HS-5 (cell line): Measurements from ENCODE around the gene TMX4.
"Not testable (repeated sequence)": the region's sequence is repeated elsewhere in the genome, so short reads cannot be mapped to it uniquely, and the experiment has no call there.

Experiments used
- DNase-seq: peaks from one replicate; pipeline ENCODE4 v3.0.0-alpha.2; 2012; ENCODE audit warnings: low read depth

Gene TMX4, protein sequence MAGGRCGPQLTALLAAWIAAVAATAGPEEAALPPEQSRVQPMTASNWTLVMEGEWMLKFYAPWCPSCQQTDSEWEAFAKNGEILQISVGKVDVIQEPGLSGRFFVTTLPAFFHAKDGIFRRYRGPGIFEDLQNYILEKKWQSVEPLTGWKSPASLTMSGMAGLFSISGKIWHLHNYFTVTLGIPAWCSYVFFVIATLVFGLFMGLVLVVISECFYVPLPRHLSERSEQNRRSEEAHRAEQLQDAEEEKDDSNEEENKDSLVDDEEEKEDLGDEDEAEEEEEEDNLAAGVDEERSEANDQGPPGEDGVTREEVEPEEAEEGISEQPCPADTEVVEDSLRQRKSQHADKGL

DNA sequence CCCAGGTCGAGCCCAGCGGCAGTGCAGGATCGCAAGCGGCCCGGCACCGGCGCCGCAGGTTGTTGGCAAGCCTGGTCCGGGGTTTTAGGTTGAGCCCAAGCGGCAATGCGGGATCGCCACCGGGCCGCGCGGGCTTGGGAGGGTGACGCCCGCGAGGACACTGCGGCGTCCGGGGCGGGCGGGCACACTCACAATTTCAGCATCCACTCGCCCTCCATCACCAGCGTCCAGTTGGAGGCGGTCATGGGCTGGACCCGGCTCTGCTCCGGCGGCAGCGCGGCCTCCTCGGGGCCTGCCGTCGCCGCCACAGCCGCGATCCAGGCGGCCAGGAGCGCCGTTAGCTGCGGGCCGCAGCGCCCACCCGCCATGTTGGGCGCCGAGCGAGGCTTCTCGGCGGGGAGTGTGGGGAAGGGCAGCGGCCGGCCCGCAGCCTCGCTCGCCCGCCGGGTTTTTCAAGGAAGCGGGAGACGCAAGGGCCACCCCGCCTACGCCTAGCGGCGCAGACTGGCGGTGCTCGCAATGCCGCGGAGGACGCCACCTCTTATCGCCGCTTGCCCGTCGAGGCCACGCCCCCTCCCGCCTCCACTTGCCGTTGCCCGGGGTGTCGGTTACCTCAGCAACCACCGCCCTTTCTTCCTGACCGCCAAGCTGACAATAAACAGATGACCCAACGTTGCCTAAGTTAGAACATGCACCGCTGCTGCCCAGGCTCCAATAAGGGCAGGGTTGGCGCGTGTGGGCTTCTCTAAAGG lies at the start of gene TMX4:
Gene TMX4 (minus strand): TSS at position 516 of the 752 bp plus-strand sequence. CDS start 148 bp downstream, at position 368.
- DNase-seq, result peak; percentile 86

DNA sequence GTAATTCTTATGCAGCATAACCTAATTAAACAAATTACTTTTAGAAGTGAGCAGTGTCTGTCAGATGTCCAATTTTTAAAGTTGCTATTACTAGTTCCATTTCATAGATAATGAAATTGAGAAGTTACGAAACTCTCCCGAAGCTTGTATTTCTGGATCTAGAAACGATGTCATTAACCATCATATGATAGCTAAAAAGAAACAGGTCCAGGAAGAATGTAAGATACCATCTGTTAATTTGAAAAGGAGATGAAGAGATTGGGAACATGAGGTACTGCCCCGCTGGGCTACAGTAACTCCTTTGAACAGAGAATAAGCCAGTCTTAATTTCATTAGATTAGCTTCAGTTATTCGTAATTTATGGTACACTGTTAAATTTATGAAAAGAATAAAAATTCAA lies 47.5 kb upstream of the TMX4 start:
- no peak for DNase-seq

DNA sequence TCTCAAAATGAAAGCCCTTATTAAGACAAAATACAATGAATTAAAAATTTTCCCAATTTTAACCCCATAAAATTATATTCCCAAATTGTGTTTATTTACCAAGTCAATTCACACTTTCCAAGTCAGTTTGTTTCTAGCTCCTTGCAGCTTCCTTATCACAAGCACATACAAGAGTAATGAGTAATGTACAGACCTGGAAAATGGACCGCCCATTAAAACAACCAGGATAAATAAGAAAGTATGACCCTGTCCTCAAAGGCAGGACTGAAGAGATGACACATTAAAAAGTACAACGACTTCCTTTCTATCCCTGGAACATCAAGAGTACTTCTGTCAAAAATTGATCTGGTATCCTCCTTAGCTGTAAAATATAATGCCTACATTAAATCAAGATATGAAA lies 47.1 kb upstream of the TMX4 start:
- no peak for DNase-seq

DNA sequence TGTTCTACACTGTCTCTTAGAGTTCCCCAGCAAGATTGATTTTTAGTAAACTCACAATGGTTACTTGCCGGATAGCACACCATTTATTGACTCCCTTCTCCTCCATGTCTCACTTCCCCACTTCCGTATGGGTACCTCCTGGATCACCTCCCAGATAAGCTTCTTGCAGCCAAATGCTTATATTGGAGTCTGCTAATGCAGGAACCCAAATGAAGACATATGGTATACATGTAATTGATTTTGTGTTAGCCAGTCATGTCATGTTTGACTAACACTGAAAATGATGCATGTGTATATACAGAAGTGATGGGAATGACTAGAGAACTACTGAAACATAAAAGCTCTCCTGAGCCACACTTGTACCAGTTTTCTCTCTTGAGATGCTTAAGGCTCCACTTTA lies 46.1 kb upstream of the TMX4 start:
- no peak for DNase-seq

DNA sequence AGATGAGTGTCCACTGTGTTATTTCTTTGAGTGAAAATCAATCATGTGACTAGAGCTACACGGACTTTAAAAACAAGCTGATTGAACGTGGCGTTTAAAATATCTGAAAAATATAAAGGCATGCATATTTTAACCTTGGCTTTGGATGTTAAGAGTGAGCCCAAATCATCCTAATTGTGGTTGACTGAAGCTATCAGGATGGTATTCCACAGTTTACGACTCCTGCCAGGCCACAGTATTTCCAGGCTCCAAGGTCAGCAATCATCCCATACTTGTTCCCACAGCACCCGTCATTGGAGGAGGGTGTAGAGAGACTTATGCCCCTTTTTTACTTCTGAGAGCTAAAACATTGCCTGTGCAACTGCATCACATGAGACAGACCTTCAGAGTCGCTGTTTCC lies 43.2 kb upstream of the TMX4 start:
- no peak for DNase-seq

DNA sequence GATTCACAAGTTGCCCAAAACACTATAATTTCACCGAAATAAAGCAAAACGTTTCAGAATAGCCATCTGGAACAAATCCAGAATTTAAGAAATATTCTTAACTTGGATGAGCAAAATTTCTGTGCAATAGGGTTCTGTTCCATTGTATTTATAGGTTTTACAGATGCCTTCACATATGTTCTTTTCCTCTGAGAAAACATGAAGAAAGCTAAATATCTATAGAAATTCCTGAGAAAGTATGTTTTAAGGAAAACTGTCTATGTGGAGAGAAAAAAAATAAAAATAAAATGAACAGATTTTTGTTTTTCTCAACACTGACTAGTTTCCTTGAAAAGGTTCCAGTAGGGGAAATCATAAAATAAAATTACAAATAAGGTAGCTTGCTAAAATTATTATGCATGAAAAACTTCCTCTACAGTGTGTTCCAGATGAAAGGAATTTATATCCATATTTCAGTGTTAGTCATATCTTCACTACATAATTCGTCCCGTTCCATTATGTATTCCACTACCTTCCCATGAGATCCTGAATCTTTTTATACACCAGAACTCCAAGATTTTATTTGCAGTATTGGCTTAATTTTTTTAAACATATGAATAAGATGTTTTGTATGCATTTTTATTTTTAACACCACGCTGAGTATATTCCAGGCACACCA lies 42.4 kb upstream of the TMX4 start:
- no peak for DNase-seq

DNA sequence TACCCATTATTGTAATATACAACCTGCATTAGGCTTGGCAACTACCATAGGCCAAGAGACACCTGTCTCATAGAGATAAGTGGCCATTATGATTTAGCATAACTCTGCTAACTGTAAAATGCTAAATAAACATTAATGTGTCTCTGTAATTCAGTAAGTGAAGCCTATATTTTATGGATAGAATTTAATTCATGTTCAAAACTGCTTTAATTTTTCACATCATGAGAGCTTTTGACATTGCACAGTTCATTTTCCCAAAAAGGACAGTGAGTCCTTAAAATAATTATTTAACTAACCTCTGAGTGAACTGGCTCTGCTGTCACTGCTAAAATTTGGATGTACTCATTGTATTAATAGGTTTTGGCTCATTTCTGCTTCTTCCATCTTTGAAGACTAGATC lies 41.4 kb upstream of the TMX4 start:
- no peak for DNase-seq

DNA sequence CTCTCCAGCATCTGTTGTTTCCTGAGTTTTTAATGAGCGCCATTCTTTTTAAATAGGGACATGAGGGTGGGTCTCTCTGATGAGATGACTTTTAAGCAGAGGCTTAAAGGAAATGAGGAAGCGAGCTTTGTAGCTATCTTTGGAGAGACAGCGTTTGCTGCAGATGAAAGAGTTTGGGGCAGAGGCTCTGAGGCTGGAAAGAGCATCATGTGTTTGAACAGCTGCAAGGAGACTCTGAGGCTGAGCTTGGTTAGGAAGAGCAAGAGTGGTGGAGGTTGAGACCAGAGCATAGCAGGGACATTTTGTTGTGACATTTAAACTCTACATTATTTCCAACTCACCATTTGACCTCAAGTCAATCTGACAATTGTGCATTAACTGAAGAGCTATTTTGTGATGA lies 38.3 kb upstream of the TMX4 start:
- no peak for DNase-seq

DNA sequence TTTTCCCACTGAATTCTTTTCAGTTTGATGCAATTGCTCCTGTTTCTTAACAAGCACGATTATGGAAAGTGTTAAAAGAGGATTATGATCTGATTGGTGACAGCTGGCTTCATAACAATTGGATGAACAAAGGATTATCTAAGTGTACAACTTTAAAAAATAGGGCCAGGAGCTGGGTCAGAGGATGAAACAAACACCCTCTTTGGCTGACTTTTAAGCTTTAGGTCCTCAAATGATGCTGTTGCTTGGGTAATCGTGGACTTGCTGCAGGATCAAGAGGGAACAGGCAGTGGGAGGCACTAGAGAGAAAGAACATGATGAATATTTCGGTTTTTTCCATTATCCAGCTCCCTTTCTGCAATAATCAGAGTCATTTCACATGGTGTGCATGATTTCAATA lies 35.5 kb upstream of the TMX4 start:
- no peak for DNase-seq

DNA sequence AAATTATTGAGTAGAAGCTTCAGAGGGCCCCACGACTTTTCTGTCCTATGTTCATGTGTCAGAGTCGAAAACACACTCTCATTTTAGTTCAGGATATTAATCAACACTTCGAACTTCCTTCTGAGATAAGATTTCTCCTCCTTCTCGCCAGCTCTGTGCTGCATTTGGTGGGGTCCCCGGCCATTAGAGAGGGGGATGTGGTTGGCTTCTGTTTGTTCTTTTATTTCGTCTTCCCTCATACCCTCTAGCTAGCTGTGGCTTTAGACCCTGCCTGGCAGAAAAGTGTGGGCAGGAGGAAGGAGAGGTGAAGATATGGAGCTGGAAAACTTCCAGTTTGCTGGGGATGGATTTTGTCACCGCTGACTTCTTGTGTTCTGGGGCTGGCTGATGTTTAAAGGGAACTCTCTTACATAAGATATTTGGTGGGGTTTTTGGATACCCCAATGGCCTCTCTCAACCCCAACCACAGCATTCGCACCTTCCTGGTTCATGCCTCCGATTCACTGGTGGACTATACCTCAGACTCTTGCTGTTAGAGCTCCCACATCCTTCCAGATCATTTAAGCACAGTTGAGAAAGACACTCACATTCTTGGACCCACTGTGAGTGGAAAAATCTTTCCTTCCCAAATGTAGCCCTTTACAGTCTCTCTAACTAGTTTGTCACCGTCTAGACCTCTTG lies 30.7 kb upstream of the TMX4 start:
- no peak for DNase-seq

DNA sequence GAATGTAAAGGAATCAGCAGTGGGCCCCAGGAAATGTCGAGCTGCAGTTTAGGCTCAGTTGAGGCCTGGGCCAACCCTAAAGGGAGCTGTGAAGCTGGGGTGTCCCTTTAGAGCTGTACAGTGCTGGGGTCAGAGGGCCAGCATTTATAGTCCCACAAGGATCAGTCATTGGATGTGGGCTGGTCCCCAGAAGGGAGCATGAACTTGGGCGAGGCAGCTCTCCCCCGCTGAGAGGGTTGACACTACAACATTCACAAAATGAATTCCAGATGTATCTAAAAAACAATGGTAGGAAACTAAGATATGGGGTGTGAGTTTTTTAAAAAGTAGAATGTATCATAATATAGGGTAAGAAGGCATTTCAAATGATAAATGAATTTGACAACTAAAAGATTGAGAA lies 29.7 kb upstream of the TMX4 start:
- no peak for DNase-seq

DNA sequence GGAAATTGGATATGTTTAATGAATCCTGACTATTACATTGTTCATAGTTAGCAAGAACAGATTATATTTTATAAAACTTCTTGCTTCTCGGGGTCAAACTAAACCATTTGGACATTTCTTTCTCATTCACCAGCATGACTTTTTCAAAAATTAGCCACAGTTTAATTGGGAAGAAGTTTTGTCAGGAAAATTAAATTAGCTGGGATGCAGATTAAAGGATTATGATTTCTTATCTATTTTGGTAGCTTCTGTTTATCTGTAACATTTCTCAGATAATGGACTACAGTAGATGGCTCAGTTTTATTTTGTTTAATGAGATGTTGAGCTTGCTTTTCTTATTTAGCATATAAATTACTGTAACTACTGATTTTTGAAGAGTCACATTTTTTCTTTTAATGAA lies 26.4 kb upstream of the TMX4 start:
- no peak for DNase-seq

DNA sequence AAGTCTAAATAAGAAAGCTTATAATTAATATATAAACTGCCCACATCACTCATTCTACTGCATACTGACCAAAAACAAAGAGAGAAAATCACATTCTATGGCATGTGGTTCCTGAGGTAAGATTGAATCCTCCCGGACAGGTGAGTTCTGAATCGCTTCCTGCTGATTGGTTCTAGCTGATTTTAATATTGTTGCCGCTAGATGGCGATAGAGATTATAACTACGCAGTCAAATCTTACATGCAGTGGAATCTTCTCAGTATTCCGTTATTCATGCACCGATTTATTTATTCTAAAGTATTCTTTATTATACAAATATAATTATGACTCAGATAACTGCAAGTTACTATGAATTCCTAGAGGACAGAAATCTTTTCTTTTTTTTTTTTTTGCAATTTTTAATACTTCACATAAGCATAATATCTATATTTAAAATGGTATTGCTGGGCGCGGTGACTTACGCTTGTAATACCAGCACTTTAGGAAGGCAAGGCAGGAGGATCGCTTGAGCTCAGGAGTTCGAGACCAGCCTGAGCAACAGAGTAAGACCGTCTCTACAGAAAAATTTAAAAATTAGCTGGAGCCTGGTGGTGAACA lies 24.2 kb upstream of the TMX4 start:
- DNase-seq, result peak; percentile 33

DNA sequence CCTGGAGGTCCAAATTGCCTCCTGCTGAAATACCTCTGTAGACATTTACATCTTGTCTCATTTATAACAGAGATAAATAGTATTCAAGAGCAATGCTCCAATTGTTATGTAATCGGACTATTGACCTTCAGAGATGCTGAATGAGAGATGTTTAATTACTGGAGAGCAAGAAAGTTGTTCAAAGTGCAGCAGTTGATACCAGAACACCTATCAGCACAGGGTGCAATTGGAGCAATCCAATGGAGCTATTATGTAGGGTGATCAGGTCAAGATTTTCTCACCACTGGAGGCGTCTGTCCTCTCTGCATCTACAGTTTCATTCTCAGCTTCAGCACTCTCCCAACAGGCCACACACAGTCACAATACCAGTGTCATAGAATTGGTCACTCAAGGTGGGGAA lies 19.5 kb upstream of the TMX4 start:
- no peak for DNase-seq

DNA sequence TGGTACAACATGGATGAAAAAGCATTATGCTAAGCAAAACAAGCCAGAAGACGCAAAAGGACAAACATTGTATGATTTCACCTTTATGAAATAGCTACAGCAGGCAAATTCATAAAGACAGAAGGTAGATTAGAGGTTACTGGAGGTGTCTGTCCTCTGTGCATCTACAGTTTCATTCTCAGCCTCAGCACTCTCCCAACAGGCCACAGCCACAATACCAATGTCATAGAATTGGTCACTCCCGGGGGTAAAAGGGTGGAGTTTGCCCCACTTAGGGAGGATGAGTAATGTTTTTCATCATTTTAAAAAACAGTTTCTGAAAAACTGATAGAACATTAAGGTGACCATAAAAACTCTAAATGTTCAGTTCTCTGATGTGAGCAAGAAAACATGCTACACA lies 17.2 kb upstream of the TMX4 start:
- no peak for DNase-seq

DNA sequence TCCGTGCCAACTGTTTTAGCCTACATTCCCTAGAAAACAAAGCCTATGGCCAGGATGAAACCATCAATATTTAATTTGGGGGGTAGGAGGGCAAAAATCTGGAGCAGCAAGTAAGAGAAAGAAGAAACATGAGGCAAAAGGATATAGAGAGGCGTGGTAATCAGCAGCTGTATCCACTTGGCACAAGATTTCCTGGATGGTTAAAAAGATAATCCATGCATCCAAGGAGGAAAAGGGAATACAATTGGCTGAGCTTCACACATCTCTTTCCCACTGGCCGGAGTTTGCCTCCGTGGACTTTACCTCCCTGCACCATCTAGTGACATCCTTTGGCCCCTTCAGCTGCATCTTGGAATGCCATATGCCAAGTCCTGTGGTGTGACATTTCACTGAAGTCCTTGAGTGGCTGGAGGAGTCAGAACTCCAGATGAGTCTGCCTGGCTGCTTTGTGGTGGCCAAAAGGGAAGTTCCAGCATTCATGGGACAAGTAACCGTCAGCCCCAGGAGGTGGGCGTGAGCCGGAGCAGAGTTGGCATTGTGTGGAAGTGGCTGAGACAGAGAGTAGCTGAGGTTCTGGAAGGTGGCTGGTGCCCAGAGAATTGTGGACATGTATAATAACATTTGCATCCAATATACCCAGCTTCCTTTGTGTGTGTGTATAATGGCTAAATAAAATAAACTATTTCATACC lies 13.7 kb upstream of the TMX4 start:
- no peak for DNase-seq

DNA sequence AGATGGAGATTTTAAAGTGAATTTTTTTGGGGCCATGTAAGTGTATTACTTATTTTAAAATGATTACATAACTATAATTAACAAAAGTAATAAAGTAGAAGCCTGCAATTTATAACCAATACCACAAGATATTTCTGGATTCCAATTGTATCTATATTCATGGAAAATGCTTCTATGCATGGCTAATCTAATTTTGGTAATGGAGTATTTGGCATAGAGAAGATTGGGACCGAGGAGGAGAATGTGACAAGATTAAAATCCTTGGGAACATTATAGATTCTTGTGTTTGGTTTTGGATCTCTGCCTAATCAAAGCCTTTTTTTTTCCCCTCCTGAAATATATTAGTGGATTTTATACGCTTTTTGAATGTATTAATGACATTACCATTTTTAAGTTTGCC lies 12.9 kb upstream of the TMX4 start:
- DNase-seq, result no peak

DNA sequence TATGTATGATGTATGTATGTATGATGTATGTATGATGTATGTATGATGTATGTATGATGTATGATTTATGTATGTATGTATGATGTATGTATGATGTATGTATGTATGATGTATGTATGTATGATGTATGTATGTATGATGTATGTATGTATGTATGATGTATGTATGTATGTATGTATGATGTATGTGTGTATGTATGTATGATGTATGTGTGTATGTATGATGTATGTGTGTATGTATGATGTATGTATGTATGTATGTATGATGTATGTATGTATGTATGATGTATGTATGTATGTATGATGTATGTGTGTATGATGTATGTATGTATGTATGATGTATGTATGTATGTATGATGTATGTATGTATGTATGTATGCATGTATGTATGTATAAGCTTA lies 12.0 kb upstream of the TMX4 start:
- DNase-seq, result not testable (repeated sequence)

DNA sequence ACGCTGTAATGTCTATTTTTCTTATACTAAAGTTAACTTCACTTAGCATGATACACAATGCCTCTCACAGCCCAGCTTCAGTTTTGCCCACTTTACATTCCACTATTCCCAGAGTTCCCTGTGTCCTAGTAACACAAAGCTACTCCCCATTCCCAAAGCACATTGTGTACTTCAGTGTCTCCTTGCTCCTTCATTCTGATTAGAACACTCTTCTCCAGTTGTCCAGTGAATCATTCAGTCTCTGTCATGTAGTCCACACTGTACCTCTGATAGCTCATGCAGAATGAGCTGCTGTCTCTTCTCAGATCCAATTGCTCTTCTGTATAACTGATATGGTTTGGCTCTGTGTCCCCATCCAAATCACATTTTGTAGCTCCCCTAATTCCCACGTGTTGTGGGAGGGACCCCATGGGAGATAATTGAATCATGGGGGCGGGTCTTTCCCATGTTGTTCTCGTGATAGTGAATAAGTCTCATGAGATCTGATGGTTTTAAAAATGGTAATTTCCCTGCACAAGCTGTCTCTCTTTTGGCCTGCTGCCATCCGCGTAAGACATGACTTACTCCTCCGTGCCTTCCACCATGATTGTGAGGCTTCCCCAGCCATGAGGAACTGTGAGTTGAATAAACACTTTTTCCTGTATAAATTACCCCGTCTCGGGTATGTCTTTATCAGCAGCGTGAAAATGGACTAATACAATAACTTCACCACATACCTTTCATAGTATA lies 2.1 kb upstream of the TMX4 start:
- DNase-seq, result no peak

DNA sequence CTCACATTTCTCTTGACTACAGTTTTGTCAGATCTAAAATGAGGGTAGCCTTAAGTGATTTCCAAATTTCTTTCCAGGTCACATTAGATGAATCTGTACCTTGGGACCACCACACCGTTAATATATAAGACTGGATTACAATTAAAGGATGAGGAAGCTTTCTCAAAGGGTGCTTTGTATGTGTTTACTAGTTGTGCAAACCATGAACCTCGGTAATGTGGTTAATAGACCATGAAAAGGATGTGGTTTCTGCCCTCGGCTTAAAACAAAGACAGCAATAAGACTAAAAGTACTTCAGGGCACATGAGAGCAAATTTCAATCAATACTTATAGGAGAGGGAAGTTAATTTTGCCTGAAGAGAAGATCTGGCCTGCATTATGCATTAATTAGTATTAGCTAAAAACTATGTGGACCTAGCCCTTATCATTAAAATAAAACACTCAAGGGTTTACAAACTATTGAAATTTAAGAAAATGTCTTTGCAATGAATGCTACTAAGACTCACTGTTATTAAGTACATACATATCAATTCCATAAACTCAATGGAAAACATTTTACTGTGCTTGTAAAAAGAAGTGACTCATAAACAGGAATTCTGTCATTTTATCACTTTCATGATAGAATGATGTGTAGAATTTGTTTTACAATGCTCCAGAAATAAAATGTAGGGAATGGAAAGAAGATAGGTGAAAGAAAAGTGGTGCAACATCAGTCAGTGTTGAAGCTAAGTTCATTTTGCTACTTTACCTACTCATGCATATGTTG lies 936 bp upstream of the TMX4 start:
- DNase-seq, result no peak

DNA sequence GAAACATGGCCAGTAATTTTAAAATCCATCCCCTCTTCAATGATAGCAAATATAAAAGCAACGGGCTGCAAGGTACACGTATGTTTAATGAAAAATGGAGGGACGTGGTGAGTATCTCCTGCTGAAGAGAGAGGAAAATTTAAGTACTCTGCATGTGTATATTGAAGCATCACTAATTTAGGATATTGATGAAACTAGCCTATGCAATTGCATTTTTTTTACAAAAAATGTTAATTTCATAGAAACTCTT lies 362 bp upstream of the TMX4 start:
- no peak for DNase-seq
